Measurements from ENCODE around the gene HSPB7. TPM values are rescaled to one million over a fixed set of nuclear protein-coding genes. Genes with fewer than 3 reads are reported as not detected.

The HSPB7 gene
- total and polyA plus RNA-seq, 2 experiments from 2014 or later = 0.13 TPM; not detected in 1

DNA sequence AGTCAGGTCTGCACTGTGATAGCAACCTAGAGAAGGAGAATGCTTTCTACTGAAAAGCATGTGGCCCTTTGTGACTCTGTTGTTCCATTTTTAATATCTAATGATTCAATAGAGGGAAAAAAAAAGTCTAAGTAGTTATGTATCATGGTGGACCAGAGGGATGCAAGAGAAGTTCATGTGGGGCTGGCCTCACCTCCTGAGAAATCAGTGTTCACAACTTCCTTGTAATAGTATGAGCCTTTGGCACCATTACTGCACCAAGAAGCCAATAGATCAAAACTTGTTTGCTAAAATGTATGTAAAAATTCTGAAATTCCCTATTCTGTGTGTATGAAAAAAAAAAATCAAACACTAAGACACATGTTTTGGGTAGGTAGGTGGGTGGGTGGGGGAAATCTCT lies 46.9 kb downstream of the HSPB7 start (continued):
- TF ChIP-seq ZNF462 (CRISPR knock-in tag; IDR thresholded peaks at IDR 0.05) = no peak
- no peak for TF ChIP-seq CREB1 (CRISPR knock-in tag; IDR thresholded peaks at IDR 0.05; ENCODE audit: low read depth)
- no peak for TF ChIP-seq ZNF114 (CRISPR knock-in tag; IDR thresholded peaks at IDR 0.05)
- no peak for TF ChIP-seq EZH2 (IDR thresholded peaks at IDR 0.05; ENCODE audit: low read depth, unreplicated experiment)
- TF ChIP-seq EZH2phosphoT487 (IDR thresholded peaks at IDR 0.05; ENCODE audit: unreplicated experiment) = no peak
- TF ChIP-seq JUNB (IDR thresholded peaks at IDR 0.05; ENCODE audit: unreplicated experiment) = no peak
- TF ChIP-seq NANOG (IDR thresholded peaks at IDR 0.05; ENCODE audit: borderline replicate concordance) = no peak
- TF ChIP-seq, protein P1, sequence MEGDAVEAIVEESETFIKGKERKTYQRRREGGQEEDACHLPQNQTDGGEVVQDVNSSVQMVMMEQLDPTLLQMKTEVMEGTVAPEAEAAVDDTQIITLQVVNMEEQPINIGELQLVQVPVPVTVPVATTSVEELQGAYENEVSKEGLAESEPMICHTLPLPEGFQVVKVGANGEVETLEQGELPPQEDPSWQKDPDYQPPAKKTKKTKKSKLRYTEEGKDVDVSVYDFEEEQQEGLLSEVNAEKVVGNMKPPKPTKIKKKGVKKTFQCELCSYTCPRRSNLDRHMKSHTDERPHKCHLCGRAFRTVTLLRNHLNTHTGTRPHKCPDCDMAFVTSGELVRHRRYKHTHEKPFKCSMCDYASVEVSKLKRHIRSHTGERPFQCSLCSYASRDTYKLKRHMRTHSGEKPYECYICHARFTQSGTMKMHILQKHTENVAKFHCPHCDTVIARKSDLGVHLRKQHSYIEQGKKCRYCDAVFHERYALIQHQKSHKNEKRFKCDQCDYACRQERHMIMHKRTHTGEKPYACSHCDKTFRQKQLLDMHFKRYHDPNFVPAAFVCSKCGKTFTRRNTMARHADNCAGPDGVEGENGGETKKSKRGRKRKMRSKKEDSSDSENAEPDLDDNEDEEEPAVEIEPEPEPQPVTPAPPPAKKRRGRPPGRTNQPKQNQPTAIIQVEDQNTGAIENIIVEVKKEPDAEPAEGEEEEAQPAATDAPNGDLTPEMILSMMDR (conservative IDR thresholded peaks at IDR 0.05; ENCODE audit: low read depth in 2 of 2) = no peak
